Epithelial cell of proximal tubule (primary cell): ENCODE data around the gene DKK3. TPM values are rescaled to one million over a fixed set of nuclear protein-coding genes. Genes with fewer than 3 reads are reported as not detected.

Source experiments
- DNase-seq: peaks from one replicate; pipeline ENCODE4 v3.0.0-alpha.2; 2011; ENCODE audit warnings: low read depth
- H3K4me3 ChIP-seq: 2 replicates; pipeline ENCODE4 v1.5.1; 2011; ENCODE audit warnings: low read depth, mild to moderate bottlenecking, low read length
- CTCF ChIP-seq: conservative IDR thresholded peaks from 2 replicates; pipeline ENCODE4 v1.5.1; 2012; ENCODE audit warnings: low read depth, mild to moderate bottlenecking, low read length
- total RNA-seq: library from RNA; depleted of rRNA; stranded (reverse); fragments of >200 nt; gene quantifications from 2 replicates; pipeline ENCODE4 v1.2.3, GENCODE V29; 2015

DKK3 gene
- total RNA-seq, 1 donor from 2014 or later = 133 TPM

GRCh38 chr11:11981840-11982239 lies 26.6 kb downstream of the DKK3 start:
- DNase-seq = no peak
- TF ChIP-seq CTCF = no peak
- no peak overlapping the region for H3K4me3 ChIP-seq

DNA sequence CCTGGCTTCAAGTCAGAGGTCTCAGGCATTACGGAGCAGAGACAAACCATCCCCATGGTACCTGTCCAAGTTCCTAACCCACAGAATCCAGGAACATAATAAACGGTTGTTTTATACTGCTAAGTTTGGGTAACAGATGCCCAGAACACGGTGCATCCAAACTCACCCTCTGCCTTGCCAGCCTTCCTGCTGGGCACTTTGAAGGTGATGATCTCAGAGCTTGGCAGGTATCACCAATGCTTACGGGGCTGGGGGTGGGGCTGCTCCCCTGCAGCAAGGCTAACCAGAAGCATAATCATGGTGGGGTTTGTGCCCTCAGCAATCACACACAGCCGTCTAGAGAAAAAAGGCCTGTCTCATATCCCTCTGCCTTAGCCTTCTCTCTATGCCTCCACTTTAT lies 27.1 kb downstream of the DKK3 start:
- no peak for DNase-seq
- H3K4me3 ChIP-seq = no peak overlapping the region
- TF ChIP-seq CTCF = no peak

GRCh38 chr11:11980841-11981308 lies 27.6 kb downstream of the DKK3 start:
- no peak overlapping the region for H3K4me3 ChIP-seq
- TF ChIP-seq CTCF = no peak
- DNase-seq = no peak

GRCh38 chr11:11980200-11980599 lies 28.2 kb downstream of the DKK3 start:
- no peak overlapping the region for H3K4me3 ChIP-seq
- no peak for DNase-seq
- TF ChIP-seq CTCF = no peak

GRCh38 chr11:11979488-11980117 lies 28.8 kb downstream of the DKK3 start:
- TF ChIP-seq CTCF = no peak
- DNase-seq = no peak
- no peak overlapping the region for H3K4me3 ChIP-seq

DNA sequence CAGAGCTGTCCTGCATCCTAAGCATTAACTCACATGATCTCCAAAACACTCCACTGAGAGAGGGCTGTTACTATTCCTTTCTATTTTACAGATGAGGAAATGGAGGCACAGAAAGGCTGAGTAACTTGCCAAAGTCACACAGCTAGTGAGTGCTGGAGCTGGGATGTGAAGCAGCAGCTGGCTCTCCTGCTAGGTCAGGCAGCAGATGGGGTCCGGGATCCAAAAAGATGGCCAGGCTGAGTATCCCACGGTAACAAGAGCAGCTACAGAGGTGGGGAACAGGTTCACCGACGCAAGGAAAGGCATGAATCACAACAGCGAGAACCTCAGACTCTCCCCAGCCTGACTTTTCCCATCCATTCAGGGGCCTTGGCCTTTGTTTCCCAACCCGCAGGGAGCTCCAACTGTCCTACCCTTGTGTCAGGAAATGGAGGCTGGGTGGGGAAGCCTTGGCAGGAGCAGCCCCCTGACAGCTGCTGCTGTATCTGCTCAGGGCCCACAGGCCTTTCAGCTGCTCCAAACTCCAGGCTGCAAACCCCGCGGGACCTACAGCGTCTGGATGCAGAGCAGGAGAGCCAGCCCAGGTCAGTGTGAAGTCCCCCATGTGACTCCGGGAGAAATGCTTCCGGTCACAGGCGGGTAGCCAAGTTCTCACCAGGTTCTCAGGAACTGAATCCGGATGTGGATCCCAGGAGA lies 29.5 kb downstream of the DKK3 start:
- DNase-seq = no peak
- TF ChIP-seq CTCF = no peak
- no peak overlapping the region for H3K4me3 ChIP-seq
